ENCODE data around the gene ZMYND15.

The ZMYND15 gene

DNA sequence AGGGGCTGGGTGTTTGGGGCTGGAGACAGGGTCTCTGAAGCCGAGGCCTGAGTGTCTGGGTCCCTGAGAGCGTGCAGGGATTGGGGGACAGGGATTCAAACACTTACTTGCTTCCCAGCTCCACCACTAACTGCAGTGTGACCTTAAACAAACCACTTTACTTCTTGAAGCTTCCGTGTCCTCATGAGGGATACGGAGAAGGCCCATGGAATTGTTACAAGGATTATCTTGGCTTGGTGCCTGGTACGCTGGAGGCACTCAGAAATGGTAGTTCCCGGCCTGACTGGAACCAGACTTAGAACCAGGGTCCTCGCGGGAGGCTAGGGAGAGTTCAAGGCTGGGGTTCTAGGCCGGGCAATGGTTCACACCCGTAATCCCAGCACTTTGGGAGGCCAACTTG is 3.0 kb downstream of the ZMYND15 start:
- no peak for DNase-seq (ENCODE audit: low read depth)

GRCh38 chr17:4743216-4743615 is 3.6 kb downstream of the ZMYND15 start:
- DNase-seq (ENCODE audit: low read depth) = no peak

- DNase-seq (ENCODE audit: low read depth) = no peak
Observed at GRCh38 chr17:4743898-4744297, 4.3 kb downstream of the ZMYND15 start.

- DNase-seq (ENCODE audit: low read depth) = no peak
Observed at GRCh38 chr17:4744999-4745969, 5.7 kb downstream of the ZMYND15 start.

DNA sequence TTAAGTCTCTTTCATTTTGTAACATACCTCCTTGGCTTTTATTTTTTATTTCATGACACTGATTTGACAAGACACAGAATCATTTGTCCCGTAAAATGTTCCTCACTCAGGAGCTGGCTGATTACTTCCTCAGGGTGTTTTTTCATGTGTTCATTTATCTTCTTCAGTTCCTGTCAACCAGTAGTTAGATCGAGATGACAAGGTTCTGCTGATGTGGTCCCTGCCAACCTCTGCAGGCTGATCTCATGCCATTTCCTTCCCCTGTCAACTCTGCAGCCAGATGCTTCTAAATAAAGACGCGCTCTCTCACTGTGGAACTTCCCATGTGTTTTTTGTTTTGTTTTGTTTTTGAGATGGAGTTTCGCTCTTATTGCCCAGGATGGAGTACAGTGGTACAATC is 8.2 kb downstream of the ZMYND15 start:
- DNase-seq (ENCODE audit: low read depth) = no peak

DNA sequence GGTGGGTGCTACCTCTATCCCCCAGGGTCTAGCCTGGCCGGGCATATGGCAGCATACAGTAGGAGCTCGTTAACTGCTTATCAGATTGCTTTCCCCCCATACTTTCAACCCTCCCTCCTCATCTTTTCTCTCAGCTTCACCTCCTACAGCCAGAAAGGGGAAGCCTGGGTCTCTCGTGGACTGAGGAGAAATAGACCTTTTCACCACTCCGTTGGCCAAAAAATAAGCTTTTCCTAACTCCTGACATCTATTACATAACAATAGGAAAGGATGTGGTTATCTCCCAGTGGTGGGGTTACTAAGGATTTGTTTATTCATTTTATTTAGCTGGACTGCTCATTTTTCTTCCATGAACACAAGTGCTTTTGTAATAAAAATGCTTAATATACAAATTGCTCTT is 9.1 kb downstream of the ZMYND15 start:
- no peak for DNase-seq (ENCODE audit: low read depth)

- no peak for DNase-seq (ENCODE audit: low read depth)
Observed at GRCh38 chr17:4750606-4751005, 11.0 kb downstream of the ZMYND15 start.

DNA sequence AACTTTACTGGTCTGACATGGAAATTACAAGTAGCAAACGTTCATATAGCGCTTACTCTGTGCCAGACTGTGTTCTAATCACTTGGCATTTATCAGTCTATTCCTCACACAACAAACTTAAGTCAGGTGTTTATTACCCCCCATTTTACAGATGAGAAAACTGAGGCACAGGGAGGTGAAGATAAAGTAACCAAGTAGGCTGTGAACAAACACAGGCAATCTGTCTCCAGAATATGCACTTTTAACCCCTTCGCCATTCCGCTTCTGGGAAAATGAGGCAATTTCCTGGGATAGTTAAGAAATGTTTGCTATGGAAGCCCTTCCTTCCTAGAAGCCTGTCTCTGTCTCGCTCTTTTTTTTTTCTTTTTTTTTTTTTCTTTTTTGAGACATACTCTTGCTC is 12.3 kb downstream of the ZMYND15 start:
- no peak for DNase-seq (ENCODE audit: low read depth)

GRCh38 chr17:4753392-4753791 is 13.8 kb downstream of the ZMYND15 start:
- DNase-seq (ENCODE audit: low read depth) = no peak

DNA sequence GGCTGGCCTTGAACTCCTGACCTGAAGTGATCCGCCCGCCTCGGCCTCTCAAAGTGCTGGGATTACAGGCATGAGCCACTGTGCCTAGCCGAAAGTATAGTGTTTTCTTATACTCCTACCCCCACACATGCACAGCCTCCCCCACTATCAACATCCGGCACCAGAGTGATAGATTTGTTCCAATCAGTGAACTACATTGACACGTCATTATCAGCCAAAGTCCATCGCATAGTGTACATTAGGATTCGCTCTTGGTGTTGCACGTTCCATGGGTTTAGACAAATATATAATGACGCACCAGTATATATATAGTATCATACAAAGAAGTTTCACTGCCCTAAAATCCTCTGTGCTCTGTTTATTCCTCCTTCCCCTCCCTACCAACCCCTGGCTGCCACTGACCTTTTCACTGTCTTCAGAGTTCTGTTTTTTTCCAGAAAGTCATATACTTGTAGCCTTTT is 20.2 kb downstream of the ZMYND15 start:
- no peak for DNase-seq (ENCODE audit: low read depth)

DNA sequence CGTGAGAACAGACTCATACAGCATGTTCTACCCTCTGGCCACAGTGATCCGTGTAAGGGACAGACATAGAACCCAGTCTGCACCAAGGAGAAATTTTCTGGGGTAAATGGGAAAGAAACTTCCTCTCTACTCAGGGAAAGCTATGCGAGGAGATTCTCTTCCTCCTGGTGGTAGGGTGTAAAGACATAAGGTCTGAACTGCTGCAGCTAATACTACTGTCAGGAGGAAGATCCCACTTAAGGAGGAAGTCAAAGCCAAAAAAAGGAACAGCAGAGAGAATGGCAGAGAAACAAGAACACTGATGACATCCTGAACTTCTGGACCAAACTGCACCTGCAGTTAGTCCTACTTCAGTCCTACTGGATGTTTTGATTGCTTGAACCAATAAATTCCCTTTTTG is 25.0 kb downstream of the ZMYND15 start:
- no peak for DNase-seq (ENCODE audit: low read depth)

- DNase-seq (ENCODE audit: low read depth) = no peak
Observed at GRCh38 chr17:4766201-4766600, 26.6 kb downstream of the ZMYND15 start.

DNA sequence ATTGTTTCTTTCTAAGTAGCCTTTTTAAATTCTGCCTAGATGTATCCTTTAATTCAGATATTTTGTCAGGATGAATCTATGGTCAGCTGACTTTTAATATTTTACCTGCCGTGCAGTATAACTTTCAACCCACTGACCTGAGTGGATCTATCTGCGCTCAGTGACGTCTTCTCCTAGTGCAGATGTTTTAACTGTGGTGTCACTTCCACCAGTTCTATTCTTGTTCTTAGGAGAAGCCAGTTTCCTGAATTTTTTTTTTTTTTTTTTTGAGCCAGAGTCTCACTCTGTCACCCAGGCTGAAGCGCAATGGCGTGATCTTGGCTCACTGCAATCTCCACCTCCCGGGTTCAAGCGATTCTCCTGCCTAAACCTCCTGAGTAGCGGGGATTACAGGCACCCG is 27.1 kb downstream of the ZMYND15 start:
- no peak for DNase-seq (ENCODE audit: low read depth)

DNA sequence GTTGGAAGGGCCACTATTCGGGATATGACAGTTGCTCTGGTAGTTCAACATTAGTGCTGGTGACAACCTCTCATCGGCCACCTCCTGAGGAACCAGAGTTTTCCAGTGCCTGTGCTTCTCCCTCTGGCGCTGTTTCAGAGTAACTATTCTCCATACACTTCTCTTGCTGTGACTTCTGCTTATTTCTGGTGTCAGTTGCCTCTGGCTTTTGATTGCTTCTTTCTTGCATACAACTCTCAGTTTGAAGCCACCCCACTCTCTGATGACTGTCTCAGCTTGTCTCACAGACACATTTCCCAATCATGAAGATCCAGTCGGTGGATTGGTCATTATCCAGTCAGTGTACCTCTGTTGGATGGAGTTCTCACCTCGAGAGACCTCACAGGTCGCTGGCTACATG is 28.7 kb downstream of the ZMYND15 start:
- no peak for DNase-seq (ENCODE audit: low read depth)

DNA sequence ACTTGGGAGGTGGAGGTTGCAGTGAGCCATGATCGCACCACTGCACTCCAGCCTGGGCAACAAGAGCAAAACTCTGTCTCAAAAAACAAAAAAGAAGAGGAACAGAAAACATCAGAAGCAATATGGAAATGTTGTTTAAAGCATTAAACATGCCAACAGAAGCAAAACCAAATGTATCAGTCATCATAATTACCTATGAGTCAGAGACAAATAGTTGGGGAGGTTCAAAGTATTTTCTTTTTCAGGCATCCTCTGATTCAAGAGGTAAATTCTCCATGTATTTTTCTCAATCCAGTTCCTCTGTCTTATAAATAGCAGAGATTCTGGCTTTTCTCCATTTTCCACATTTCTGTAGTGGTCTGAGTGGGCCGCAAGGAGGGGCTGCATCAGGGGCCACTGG is 30.0 kb downstream of the ZMYND15 start:
- DNase-seq (ENCODE audit: low read depth) = no peak

DNA sequence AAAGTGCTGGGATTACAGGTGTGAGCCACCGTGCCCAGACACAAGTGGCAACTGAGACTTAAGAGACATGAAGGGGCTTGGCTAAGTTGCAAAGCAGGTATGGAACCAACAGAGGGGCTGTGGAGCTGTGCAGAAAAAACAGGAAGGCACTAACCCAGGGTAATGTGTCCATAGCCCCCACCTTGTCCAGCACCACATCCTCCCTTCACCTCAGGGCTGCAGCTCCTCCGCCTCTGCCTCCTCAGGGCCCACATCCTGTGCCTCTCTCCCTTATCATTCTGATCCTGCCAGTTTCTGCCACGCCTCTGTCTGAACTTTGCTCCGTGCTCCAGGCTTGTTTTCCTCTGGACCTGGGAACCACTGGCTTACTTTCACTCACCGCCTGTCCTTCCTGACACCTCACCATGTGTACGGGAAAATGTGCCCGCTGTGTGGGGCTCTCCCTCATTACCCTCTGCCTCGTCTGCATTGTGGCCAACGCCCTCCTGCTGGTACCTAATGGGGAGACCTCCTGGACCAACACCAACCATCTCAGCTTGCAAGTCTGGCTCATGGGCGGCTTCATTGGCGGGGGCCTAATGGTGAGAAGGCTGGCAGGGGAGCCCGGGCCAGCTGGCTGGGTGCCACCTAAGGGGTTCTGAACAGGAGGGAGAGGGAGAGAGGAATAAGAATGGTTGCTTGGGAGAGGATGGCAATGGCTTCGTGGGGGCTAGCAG is 32.0 kb downstream of the ZMYND15 start, which contains the start of gene TM4SF5:
TSS of gene TM4SF5 (plus strand) at position 368 of the 716 bp plus-strand sequence. CDS start at position 405, 37 bp downstream.
- DNase-seq (ENCODE audit: low read depth) = no peak

DNA sequence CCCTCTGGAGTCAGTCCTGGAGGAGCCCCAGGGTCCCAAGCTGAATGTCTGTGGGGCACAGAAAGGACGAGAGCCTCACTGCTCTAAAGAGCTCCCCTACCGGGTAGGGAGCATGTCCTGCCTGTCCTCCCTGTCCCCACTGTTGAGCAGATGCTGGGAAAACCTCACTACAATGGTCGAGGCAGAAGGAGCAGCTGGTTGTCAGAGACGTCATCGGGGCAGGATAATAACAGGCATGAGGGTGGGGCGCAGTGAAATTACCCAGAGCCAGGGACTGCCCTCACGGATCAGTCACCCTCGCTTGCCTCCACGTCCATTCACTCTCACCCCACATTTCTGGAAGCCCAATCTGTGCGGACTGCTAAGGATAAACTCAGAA is 32.6 kb downstream of the ZMYND15 start:
- no peak for DNase-seq (ENCODE audit: low read depth)

DNA sequence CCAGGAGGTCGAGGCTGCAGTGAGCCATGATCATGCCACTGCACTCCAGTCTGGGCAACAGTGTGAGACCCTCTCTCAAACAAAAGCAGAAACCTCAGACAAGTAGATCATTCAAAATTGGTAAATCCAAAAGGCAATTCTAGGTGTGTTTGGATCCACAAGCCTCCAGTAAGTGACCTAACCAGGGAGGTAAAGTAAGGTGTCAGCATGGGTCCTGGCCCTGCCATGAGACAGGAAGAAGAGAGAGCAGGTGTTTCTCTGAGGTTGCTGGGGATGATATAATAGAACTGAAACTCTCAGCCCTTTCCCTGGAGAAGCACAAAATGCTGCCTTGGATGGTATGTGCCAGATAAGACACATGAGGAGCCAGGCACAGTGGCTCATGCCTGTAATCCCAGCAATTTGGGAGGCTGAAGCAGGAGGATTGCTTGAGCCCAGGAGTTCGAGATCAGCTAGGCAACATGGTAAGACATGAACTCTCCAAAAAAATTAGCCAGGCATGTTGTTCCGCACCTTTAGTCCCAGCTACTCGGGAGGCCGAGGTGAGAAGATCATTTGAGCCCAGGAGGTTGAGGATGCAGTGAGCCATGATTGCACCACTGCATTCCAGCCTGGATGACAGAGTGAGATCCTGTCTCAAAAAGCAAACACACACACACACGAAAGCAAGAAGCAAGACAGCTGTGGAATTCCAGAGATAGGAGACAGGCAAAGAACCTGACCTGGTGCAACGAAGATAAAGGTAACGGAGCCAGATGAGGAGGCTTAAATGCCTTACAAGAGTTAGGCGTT is 38.5 kb downstream of the ZMYND15 start:
- no peak for DNase-seq (ENCODE audit: low read depth)

DNA sequence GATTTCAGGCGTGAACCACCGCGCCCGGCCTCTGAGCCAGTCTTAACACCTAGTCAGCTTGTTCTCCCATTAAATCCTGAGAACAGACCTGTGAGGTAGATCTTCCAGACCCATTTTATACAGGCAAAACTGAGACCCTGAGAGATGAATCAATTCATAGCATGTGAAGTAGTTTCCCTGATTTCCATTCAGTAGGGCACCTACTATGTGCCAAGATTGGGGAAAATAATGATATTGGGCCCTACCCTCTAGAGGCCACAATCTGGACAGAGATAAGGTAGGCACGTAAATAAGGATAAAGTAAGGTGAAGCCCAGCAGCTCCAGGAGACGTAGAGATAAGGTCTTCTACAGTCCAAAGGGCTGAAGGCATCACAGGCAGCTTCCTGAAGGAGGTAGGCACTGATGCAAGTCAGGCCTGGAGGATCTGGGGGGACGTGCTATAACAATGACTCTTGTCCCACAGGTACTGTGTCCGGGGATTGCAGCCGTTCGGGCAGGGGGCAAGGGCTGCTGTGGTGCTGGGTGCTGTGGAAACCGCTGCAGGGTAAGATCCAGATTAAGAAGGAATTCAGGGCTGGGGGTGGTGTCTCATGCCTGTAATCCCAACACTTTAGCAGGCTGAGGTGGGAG is 40.8 kb downstream of the ZMYND15 start:
- no peak for DNase-seq (ENCODE audit: low read depth)

GRCh38 chr17:4782652-4783051 is 43.0 kb downstream of the ZMYND15 start:
- no peak for DNase-seq (ENCODE audit: low read depth)

DNA sequence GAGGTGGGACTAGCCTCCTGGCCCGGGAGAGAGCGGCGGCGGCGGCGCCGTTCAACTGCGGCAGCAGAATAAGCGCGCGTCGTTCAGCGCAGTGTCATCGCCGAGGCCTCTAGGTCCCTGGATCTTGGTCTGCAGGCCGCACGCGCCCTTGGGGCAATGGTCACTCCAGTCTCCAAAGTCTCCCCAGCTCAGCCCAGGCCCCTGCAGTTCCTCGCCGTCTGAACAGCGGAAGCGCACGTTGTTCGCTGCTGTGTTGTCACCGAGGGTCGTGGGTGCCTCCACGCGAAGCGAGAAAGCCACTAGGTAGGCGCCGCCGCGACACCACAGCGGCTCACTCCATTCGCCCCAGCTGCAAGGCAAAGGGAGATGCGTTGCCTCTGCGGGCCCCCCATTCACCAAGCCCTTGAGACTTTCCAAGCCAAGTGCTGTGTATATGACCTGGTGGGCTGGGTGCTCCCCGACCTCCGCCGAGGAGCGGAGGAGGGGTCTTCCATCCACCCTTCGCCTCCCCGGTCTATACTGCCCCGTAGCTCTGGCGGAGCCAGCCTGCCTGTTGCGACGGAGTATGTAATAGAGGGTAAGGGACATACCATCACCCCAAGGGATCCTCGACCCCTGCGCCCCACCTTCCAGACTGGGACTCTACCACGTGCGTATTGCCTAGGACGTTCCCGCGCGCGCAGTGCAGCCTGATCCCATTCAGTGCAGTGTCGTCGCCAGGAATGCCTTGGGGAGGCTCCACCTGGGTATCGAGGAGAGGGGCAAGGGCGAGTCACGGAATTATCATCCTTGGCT is 45.9 kb downstream of the ZMYND15 start:
- no peak for DNase-seq (ENCODE audit: low read depth)

All from GM04504 (cell line).